ENCODE measurements around the gene ZBTB16. TPM values are rescaled to one million over a fixed set of nuclear protein-coding genes. Genes with fewer than 3 reads are reported as not detected.

The ZBTB16 gene
- polyA plus RNA-seq, 1 donor from 2014 or later, result 9.7 TPM

DNA sequence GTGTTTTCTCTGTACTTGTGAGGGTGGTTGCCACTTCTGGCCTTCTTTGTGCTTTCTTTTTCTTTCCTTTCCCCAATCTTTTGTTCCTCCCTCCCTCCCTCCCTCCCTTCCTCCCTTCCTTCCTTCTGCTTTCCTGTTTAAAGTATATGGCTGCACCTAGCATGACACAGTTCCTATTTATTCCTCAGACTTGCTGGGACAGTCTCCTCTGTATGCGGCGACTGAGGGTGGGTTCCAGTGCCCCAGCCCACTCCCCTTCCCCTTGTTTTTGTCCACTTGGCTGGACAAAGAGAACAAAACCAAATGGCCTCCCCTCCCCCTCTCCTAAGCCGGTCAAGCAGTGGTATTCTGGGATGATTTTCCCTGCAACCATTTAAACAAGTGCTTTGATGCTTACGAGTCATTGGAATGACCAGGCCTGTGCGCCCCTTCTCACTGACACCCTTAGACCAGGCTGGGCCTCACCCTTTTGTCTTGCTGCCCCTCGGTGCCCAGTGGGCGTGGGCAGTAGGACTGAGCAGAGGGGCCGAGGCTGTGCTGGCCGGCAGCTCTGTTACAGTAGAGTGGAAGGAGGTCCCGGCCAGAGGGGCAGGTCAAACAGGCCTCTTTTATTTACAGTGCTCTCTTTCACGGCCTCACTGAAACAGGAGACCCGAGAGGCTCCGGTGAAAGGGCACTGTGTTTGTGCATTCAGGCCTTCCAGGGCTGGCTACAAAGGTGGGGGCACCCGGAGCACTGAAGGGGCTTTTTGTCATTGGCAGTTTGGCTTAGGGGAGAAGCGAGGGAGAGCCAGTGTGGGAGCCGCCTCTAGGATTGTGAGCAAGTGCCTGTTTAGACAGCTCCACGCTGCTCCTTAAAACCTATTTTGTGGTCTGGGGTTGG lies 32.2 kb downstream of the ZBTB16 start:
- Mint-ChIP-seq H3K9me3 (no peaks in the 10 kb centered on the region), H3K4me1 (peaks cover 0 to 6% (median 0%) of the 10 kb centered on the region in 3 donors), H3K27ac (no peak overlapping the region), H3K27me3 (peaks cover 5% of the 10 kb centered on the region), H3K36me3 (peaks cover 3% of the 10 kb centered on the region), H3K4me3 (peak overlapping the region in 1 of 4 donors; percentile 72)

DNA sequence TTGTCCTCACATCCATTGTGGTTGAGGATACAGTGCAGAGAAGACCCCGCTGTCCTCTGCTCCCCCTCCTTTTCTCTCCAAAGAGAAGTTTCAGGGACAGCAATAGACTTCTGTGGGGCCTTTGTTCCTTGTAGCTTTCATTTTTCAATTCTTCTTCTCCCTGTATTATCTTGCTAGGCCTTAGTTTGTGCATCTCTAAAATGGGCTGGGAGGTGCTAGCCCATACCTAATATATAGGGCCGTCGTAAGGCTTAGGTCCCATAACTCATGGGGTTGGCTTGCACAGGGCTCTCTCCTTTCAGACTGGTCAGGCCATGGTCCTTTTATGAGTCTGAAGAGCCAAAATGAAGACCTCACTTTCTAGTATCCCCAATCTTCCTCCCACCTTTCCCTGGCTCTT lies 33.0 kb downstream of the ZBTB16 start:
- Mint-ChIP-seq H3K27me3 (peaks cover 3% of the 10 kb centered on the region), H3K36me3 (peaks cover 3% of the 10 kb centered on the region), H3K9me3 (no peaks in the 10 kb centered on the region), H3K4me1 (peaks cover 0 to 3% (median 0%) of the 10 kb centered on the region in 3 donors), H3K4me3 (no peak overlapping the region), H3K27ac (no peak overlapping the region)

DNA sequence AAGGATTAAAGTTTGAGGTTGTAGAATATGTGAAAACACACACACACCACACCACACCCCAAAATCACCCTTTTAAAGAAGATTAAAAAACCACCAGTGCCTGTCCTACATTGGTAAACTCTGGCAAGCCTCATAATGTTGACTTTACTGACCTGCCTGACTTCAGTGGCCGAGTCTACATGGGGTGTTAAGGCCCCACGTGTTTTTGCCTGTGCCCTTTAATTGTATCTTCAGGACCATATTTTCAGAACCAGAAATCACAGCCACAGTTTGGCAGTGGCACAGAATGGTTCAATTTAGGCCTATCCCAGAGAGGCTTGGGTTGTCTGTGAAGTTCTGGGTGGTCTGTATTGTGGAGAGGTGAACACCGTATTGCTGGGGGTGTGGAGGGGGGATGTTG lies 33.4 kb downstream of the ZBTB16 start:
- Mint-ChIP-seq H3K4me3 (no peak overlapping the region), H3K27me3 (peaks cover 4% of the 10 kb centered on the region), H3K36me3 (peaks cover 3% of the 10 kb centered on the region), H3K4me1 (no peaks in the 10 kb centered on the region), H3K9me3 (no peaks in the 10 kb centered on the region), H3K27ac (no peak overlapping the region)

DNA sequence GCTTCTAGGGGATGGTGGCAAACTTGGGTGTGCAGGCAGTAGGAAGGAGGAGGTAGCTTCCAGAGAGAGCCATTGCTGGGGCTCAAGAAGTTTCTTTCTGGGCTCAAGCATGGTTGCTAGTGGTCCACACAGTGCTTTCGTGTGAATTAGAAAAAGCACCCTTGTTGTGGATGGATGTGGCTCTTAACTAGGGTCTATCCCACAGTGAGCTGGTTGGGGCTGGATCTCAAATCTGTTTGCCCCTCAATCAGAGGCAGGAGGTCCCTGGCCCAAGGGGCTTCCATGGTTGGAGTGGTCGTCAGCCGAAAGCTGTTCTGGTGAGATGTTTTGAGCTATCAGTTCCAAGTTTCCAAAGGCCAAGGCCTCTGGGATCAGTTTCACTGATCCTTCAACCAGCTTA lies 35.0 kb downstream of the ZBTB16 start:
- no peak overlapping the region for H3K4me3 Mint-ChIP-seq
- peaks cover 1% of the 10 kb centered on the region for H3K36me3 Mint-ChIP-seq
- no peaks in the 10 kb centered on the region for H3K4me1 Mint-ChIP-seq
- no peak overlapping the region for H3K27ac Mint-ChIP-seq
- H3K9me3 Mint-ChIP-seq, result no peaks in the 10 kb centered on the region
- H3K27me3 Mint-ChIP-seq, result peaks cover 10% of the 10 kb centered on the region

DNA sequence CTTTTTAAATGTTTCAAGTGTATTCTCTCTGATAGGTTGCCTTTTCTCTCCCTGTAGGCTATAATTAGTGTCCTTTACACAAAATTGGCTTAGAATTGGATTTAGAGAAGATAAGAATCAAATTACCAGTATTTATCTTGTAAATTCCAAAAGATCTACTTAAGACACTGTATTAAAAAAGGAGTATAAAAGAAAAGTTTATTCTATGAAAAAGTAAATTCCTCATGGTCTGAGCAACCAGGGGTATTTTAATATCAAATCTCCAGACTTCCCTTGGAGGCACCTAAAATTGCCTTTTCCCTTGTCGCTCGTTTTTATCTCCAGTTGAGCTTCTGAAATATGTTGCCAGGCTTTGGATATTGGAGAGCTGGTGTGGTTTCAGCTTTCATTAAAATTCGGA lies 36.4 kb downstream of the ZBTB16 start:
- Mint-ChIP-seq H3K4me1 (no peaks in the 10 kb centered on the region), H3K27me3 (peaks cover 12% of the 10 kb centered on the region), H3K4me3 (no peak overlapping the region), H3K9me3 (no peaks in the 10 kb centered on the region), H3K27ac (peak overlapping the region in 1 of 3 donors; percentile 29), H3K36me3 (peaks cover 1% of the 10 kb centered on the region)

DNA sequence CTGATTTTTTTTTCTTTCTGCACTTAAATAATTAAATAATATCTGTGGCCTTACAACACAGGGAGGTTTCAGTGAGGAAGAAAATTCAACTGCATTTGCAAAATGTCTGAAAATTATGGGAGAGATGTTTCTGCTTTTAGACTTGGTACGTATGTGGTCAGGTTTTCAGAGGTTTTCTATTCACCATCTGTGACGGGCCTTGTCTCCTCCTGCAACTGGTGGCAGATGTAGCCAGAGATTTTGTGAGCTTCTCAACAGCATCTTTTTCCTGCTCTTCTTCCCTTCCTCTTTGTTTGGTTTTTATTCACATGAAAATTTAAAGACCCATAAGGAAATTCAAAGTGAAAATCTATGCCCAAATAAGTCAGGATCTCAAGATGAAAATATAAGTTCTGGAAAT lies 38.3 kb downstream of the ZBTB16 start:
- no peak overlapping the region for H3K27ac Mint-ChIP-seq
- no peaks in the 10 kb centered on the region for H3K4me1 Mint-ChIP-seq
- H3K9me3 Mint-ChIP-seq, result no peaks in the 10 kb centered on the region
- peaks cover 12% of the 10 kb centered on the region for H3K27me3 Mint-ChIP-seq
- peaks cover 1% of the 10 kb centered on the region for H3K36me3 Mint-ChIP-seq
- H3K4me3 Mint-ChIP-seq, result no peak overlapping the region

DNA sequence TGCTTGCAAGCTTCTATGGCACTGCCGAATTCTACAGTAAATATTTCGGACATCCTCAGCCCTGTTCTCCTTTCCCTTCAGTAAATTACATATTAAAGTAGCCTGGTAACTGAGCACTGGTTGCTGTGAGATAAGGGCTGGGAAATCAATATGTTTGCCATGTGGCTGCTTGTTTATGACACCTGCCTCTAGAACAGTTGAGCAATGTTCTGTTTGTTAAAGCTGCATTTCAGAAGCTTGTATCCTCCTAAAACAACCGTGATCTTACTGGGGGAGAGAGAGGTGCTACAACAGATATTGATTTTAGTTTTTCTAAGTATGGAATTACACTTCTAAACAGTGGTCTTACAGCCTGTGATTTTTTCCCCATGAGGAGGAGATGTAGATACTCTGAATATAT lies 39.4 kb downstream of the ZBTB16 start:
- Mint-ChIP-seq H3K36me3 (peaks cover 1% of the 10 kb centered on the region), H3K4me3 (no peak overlapping the region), H3K4me1 (no peaks in the 10 kb centered on the region), H3K27ac (no peak overlapping the region), H3K9me3 (no peaks in the 10 kb centered on the region), H3K27me3 (peaks cover 16% of the 10 kb centered on the region)

DNA sequence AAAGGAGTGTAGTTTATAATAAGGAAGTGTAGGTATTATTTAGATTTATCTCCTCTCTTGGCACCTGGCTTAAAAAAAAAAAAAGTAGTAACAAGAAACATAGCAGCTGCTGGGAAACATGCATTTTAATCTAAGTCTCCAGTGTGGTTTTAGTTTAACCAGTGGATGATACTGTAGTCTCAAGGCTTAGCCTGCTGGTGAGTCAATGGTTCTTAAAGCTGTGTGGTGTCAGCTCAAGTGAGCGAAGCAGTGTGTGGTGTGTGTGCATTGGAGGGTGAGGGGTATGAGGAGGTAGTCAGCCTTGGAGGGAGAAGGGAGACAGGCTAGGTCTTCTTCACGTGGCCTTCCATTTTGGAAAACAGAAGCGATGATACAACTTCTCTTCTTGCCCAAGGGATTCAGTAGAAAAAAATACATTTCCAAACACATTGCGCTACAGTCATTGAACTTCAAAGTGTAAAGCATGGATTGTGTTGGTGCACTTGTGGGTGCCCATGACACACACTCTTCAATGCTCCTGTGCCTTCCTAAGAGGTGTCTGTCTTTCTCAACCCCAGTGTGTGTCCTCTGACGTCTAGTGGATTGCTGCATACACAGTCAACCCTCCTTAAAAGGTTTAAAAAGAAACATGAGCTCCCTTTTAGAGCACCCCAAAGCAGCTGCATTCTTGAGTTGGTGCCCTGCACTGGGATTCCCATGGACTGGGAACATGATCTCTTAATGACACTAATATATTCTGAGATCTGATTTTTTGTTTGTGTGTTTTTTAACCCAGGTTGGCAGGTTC lies 40.1 kb downstream of the ZBTB16 start:
- Mint-ChIP-seq H3K36me3 (peaks cover 1% of the 10 kb centered on the region), H3K27me3 (peaks cover 23% of the 10 kb centered on the region), H3K27ac (peak overlapping the region in 1 of 3 donors; percentile 34), H3K4me3 (no peak overlapping the region), H3K9me3 (no peaks in the 10 kb centered on the region), H3K4me1 (no peaks in the 10 kb centered on the region)

DNA sequence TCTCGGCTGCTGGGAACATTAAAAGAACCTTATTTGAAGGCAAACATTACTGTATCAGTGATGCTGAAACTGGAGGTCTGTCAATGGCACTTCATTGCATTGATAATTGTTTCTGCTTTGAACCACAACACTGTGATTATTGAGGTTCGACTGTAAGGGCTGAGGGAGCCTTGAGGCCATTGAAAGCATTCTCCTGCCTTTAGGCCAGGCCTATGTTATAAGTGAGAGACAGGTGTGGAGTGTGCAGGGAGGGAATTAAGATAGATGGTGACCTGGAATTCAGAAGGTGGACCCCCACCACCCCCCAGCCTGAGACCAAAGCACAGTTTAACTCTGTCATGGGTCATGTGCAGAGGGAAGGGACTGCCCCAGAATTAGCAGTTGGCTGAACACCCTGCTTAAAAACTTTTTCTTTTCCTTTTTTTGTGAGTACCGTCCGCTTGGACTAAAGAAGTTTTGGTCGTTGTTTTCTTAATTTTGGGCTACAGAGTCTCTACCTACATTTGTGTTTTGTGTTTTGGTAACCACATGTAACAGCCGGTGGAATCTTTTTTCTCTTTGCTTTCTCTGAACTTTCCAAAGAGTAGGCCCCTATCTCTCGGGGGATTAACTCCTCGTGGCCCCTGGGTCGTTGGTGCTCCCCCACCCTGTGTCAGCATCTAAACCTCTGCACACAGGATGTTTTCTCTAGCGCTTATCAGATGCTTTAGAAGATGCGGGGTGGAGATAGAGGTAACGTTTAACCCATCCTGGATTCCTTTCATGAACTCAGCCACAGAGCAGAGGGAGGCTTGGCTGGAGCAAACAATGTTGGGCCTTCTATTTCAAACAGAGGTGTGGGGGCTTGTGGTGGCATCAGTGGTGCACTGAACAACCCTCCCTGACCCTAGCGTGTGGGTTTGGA lies 43.7 kb downstream of the ZBTB16 start:
- H3K27ac Mint-ChIP-seq, result peak overlapping the region in 1 of 3 donors; percentile 57
- peaks cover 0 to 2% (median 0%) of the 10 kb centered on the region in 3 donors for H3K9me3 Mint-ChIP-seq
- H3K27me3 Mint-ChIP-seq, result peaks cover 31% of the 10 kb centered on the region
- peak overlapping the region in 1 of 4 donors; percentile 10 for H3K4me3 Mint-ChIP-seq
- peaks cover 2% of the 10 kb centered on the region for H3K36me3 Mint-ChIP-seq
- peaks cover 0 to 2% (median 0%) of the 10 kb centered on the region in 3 donors for H3K4me1 Mint-ChIP-seq

DNA sequence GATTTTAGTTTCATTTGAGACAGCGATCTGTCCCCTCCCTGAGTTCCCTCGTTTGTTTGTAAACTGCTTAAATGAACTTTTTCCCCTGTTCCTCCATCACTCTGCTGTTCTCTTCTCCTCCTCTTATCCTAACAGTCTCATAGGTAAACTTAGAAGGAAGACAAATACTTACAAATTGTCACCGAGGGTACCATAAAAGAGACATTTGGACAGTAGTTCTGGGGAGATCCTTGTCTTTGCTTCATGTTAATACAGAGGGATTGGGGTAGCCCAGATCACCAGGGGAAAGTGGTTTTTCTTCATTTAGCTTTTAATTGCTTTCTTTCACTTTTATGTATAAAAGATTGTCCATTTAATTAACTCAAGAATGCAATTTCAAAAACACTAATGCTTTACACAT lies 46.1 kb downstream of the ZBTB16 start:
- Mint-ChIP-seq H3K4me1 (peaks cover 0 to 2% (median 0%) of the 10 kb centered on the region in 3 donors), H3K4me3 (no peak overlapping the region), H3K27ac (no peak overlapping the region), H3K27me3 (peaks cover 35% of the 10 kb centered on the region), H3K36me3 (peaks cover 2% of the 10 kb centered on the region), H3K9me3 (peaks cover 0 to 2% (median 0%) of the 10 kb centered on the region in 3 donors)

DNA sequence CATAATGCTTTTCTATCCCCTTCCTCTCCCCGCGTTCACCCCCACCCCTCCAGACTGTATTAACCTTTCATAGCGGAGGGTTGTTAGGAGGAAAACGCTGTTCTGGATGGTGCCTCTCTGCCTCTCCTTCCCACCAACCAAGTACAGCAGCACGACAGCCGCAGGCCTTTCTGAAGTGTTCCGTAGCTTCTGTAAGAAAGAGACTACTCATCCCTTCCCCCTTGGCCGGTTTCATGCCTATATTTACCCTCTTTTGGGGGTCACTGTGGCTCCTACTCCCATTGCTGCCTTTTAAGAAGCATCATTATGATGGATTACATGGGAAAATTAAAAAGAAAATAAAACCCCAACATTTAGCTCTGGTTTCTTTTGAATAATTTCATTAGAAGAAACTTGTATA lies 46.5 kb downstream of the ZBTB16 start:
- Mint-ChIP-seq H3K27me3 (peaks cover 39% of the 10 kb centered on the region), H3K36me3 (peaks cover 2% of the 10 kb centered on the region), H3K27ac (no peak overlapping the region), H3K4me1 (peaks cover 0 to 2% (median 1%) of the 10 kb centered on the region in 3 donors), H3K4me3 (no peak overlapping the region), H3K9me3 (peaks cover 0 to 2% (median 0%) of the 10 kb centered on the region in 3 donors)

DNA sequence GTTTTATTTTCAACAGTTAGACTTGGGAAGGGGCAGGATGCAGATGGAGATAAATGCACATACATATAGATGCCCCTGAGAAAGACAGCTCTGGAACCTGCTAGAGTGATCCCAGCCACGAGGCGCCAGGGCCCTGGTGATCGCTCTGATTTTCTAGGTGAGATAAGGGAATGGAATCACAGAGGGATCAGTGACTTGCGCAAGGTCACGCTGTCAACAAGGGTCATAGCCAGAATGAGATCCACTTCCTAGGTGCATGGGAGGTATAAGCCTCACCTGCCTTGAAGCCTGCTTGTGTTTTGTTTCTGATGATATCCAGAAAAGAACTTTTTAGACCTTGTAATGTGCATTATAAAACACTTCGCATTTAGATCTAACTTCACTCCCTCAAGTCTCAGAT lies 47.5 kb downstream of the ZBTB16 start:
- no peak overlapping the region for H3K27ac Mint-ChIP-seq
- H3K27me3 Mint-ChIP-seq, result peaks cover 46% of the 10 kb centered on the region
- H3K4me1 Mint-ChIP-seq, result peaks cover 2 to 5% (median 5%) of the 10 kb centered on the region in 3 donors
- H3K4me3 Mint-ChIP-seq, result no peak overlapping the region
- H3K9me3 Mint-ChIP-seq, result peaks cover 0 to 2% (median 0%) of the 10 kb centered on the region in 3 donors
- H3K36me3 Mint-ChIP-seq, result peaks cover 2% of the 10 kb centered on the region

DNA sequence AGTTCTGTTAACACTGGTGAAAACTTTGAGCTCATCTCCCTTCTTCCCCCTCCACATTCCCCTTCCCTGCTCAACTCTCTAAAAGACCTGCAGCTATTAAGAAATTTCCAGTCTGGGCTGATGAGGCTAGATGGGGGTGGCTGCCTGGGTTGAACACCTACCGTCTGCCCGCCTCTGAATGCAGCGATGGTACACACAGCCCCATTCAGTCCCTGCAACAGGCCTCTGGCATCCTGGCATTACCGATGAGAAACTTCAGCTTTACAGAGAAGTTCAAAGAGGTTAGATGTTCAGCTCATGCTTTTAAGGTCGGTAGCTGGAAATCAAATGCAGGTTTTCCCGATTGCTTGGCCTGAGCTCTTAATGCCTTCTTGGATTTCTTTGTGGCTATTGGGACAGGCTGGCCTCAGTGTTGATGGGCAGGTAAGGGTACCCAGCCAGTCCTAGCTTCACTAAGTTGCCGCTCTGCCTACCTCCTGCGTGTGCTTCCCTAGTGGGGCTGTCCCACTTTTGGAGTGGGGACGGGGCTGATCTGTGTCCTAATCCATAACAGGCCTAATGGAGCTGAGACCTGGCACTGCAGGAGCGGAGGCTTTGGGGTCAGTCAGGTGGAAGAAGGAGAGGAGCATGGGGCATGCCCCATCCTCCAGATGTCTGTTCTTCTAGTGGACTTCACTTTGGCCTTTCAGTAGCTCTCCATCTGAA lies 49.1 kb downstream of the ZBTB16 start:
- Mint-ChIP-seq H3K4me1 (peaks cover 2 to 5% (median 5%) of the 10 kb centered on the region in 3 donors), H3K4me3 (peak overlapping the region in 1 of 4 donors; percentile 81), H3K36me3 (peaks cover 2% of the 10 kb centered on the region), H3K27ac (no peak overlapping the region), H3K9me3 (peaks cover 0 to 2% (median 0%) of the 10 kb centered on the region in 3 donors), H3K27me3 (peaks cover 52% of the 10 kb centered on the region)

All from IgD-negative memory B cell (primary cell).